Smooth muscle cell (in vitro differentiated cells): Measurements from ENCODE around the gene TTLL11. TPM values are rescaled to one million over a fixed set of nuclear protein-coding genes. Genes with fewer than 3 reads are reported as not detected.

Experiments used
- DNase-seq: peaks from one replicate; lab custom pipeline; 2025; ENCODE audit not compliant: unreplicated experiment; lab: John Stamatoyannopoulos, UW
- H2AFZ ChIP-seq: fragments of 200-600 bp; sonication (generic); 2 replicates; pipeline ENCODE4 v1.6.0; 2016; ENCODE audit warnings: antibody characterized with exemption, low read depth, mild to moderate bottlenecking
- H3F3A ChIP-seq: fragments of 200-600 bp; sonication (generic); 2 replicates; pipeline ENCODE4 v1.6.0; 2017; ENCODE audit warnings: antibody characterized with exemption, low read depth
- H3K27ac ChIP-seq: fragments of 200-600 bp; sonication (generic); 2 replicates; pipeline ENCODE4 v1.5.1; 2016; ENCODE audit warnings: low read depth, mild to moderate bottlenecking
- H3K27me3 ChIP-seq: fragments of 200-600 bp; sonication (generic); 2 replicates; pipeline ENCODE4 v1.6.1; 2016; ENCODE audit warnings: low read depth, mild to moderate bottlenecking
- H3K36me3 ChIP-seq: fragments of 200-600 bp; sonication (generic); 2 replicates; pipeline ENCODE4 v1.5.1; 2016; ENCODE audit warnings: low read depth
- H3K4me1 ChIP-seq: fragments of 200-600 bp; sonication (generic); 2 replicates; pipeline ENCODE4 v1.5.1; 2016; ENCODE audit warnings: low read depth
- H3K4me2 ChIP-seq: fragments of 200-600 bp; sonication (generic); 2 replicates; pipeline ENCODE4 v1.6.0; 2016; ENCODE audit warnings: mild to moderate bottlenecking
- H3K4me3 ChIP-seq: fragments of 200-600 bp; sonication (generic); 2 replicates; pipeline ENCODE4 v1.5.1; 2016; ENCODE audit warnings: mild to moderate bottlenecking
- H3K79me2 ChIP-seq: fragments of 200-600 bp; sonication (generic); 2 replicates; pipeline ENCODE4 v1.6.0; 2016; ENCODE audit warnings: low read depth, mild to moderate bottlenecking
- H3K9ac ChIP-seq: fragments of 200-600 bp; sonication (generic); 2 replicates; pipeline ENCODE4 v1.6.0; 2016; ENCODE audit warnings: low read depth
- H3K9me3 ChIP-seq: fragments of 200-600 bp; sonication (generic); replicated peaks from 2 replicates; pipeline ENCODE4 v1.5.1; 2016; ENCODE audit warnings: low read depth
- H4K20me1 ChIP-seq: fragments of 200-600 bp; sonication (generic); 2 replicates; pipeline ENCODE4 v1.6.0; 2016; ENCODE audit warnings: low read depth
- WGBS: methylation state at CpG from one replicate; pipeline ENCODE4 v1.1.7; 2016; ENCODE audit warnings: low lambda C conversion rate; 5-methylcytosine and 5-hydroxymethylcytosine counted together
- polyA plus RNA-seq: library from polyadenylated mRNA; unstranded; fragments of >200 nt; fragmentation: Nextera tagmentation; extraction: Ambion mirVana; gene quantifications from 2 replicates; pipeline ENCODE4 v1.2.1, GENCODE V29; 2016
- total RNA-seq: library from RNA; depleted of rRNA; stranded (reverse); fragments of >200 nt; gene quantifications from 2 replicates; pipeline ENCODE4 v1.2.3, GENCODE V29; 2014
- TF ChIP-seq, protein P1 (sequence below): fragments of 200-600 bp; sonication (generic); IDR thresholded peaks from 2 replicates; pipeline ENCODE4 v1.5.1; 2017; ENCODE audit warnings: borderline replicate concordance, mild to moderate bottlenecking, antibody characterized with exemption; ENCODE audit not compliant: insufficient read depth, poor library complexity, severe bottlenecking

The TTLL11 gene, protein sequence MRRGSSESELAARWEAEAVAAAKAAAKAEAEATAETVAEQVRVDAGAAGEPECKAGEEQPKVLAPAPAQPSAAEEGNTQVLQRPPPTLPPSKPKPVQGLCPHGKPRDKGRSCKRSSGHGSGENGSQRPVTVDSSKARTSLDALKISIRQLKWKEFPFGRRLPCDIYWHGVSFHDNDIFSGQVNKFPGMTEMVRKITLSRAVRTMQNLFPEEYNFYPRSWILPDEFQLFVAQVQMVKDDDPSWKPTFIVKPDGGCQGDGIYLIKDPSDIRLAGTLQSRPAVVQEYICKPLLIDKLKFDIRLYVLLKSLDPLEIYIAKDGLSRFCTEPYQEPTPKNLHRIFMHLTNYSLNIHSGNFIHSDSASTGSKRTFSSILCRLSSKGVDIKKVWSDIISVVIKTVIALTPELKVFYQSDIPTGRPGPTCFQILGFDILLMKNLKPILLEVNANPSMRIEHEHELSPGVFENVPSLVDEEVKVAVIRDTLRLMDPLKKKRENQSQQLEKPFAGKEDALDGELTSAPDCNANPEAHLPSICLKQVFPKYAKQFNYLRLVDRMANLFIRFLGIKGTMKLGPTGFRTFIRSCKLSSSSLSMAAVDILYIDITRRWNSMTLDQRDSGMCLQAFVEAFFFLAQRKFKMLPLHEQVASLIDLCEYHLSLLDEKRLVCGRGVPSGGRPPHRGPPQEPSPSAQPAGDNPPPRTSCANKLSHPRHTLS
- total RNA-seq (2.6 and 3.4 TPM in 2 replicates), polyA plus RNA-seq (3.7 and 4.4 TPM in 2 replicates)

DNA sequence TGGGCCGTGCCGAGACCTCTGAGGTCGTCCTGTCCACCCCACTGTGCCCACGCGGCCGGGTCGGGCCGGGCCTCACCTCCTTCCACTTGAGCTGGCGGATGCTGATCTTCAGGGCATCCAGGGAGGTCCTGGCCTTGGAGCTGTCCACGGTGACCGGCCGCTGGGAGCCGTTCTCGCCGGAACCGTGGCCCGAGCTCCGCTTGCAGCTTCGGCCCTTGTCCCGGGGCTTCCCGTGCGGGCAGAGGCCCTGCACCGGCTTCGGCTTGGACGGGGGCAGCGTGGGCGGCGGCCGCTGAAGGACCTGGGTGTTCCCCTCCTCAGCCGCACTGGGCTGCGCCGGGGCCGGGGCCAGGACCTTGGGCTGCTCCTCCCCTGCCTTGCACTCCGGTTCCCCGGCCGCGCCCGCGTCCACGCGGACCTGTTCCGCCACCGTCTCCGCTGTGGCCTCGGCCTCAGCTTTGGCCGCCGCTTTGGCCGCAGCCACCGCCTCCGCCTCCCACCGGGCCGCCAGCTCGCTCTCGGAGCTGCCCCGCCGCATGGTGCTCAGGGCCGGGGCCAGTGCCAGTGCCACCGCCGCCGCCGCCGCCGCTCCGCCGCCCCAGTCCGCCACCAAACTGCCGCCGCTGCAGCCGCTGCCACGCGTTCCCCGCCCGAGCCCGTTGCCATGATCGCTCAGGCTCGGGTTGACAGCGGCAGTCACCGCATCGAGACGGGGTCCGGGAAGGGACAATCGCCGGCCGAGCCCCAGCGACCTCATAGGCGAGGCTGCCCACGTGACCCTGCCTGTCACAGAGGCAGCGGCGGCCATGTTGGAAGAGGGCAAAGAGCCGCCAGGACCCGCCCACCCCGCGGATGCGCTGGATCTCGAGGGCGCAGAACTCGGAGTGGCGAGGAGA, at the start of gene TTLL11:
Gene TTLL11, minus strand, starts transcription at position 698 of the 896 bp plus-strand sequence. Its CDS starts 160 bp downstream, at position 538.
- Histone ChIP-seq H3K27me3 (no peaks in the 10 kb centered on the region), H4K20me1 (peaks cover 16% of the 10 kb centered on the region), H3K79me2 (peaks cover 13% of the 10 kb centered on the region), H3K9me3 (no peaks in the 10 kb centered on the region), H3K36me3 (no peaks in the 10 kb centered on the region), H3K4me3 (peak within 1 kb of the TSS; percentile 85), H3K9ac (peak within 1 kb of the TSS; percentile 2), H3K4me1 (peaks cover 6% of the 10 kb centered on the region), H3K4me2 (peak within 1 kb of the TSS; percentile 90), H3K27ac (no peak within 1 kb of the TSS), H2AFZ (peak within 1 kb of the TSS; percentile 80), H3F3A (no peaks in the 10 kb centered on the region)
- 2% methylated on average over 80 of the region's 98 CpGs for WGBS
- TF ChIP-seq, protein P1, sequence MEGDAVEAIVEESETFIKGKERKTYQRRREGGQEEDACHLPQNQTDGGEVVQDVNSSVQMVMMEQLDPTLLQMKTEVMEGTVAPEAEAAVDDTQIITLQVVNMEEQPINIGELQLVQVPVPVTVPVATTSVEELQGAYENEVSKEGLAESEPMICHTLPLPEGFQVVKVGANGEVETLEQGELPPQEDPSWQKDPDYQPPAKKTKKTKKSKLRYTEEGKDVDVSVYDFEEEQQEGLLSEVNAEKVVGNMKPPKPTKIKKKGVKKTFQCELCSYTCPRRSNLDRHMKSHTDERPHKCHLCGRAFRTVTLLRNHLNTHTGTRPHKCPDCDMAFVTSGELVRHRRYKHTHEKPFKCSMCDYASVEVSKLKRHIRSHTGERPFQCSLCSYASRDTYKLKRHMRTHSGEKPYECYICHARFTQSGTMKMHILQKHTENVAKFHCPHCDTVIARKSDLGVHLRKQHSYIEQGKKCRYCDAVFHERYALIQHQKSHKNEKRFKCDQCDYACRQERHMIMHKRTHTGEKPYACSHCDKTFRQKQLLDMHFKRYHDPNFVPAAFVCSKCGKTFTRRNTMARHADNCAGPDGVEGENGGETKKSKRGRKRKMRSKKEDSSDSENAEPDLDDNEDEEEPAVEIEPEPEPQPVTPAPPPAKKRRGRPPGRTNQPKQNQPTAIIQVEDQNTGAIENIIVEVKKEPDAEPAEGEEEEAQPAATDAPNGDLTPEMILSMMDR, result no peak
- DNase-seq, result peak; percentile 83

DNA sequence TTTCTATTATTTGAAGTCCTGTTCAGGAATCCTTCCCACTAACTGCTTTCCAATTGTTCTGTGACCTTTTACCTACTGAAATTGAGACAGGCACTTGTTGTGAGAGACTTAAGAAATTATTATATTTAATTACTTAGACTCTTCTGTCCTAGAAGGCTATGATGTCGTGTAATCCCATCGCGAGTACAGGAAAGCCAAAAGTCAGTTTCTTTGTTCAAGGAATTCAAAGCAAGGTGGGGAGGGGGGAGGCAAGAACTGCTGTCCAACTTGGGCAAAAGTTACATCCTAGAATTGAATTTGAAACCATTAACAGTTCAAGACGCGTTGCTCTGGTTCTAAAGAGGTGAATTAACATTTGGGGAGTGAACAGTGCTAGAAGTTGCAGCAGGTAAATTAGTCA, 48.6 kb upstream of the TTLL11 start:
- Histone ChIP-seq H3K4me2 (no peak overlapping the region), H2AFZ (no peak overlapping the region), H3K79me2 (no peaks in the 10 kb centered on the region), H3K9ac (no peak overlapping the region), H3K4me3 (no peak overlapping the region), H3F3A (no peaks in the 10 kb centered on the region), H3K4me1 (no peaks in the 10 kb centered on the region), H3K27me3 (no peaks in the 10 kb centered on the region), H3K9me3 (no peaks in the 10 kb centered on the region), H3K36me3 (peaks cover 5% of the 10 kb centered on the region), H3K27ac (no peak overlapping the region), H4K20me1 (peaks cover 17% of the 10 kb centered on the region)
- DNase-seq, result no peak
- TF ChIP-seq, protein P1, result no peak
- 97% methylated on average over 5 of the region's 5 CpGs for WGBS

- Histone ChIP-seq H3K79me2 (no peaks in the 10 kb centered on the region), H3K9ac (no peak overlapping the region), H3K4me3 (no peak overlapping the region), H3K4me2 (no peak overlapping the region), H3K27me3 (no peaks in the 10 kb centered on the region), H3K27ac (no peak overlapping the region), H3K4me1 (no peaks in the 10 kb centered on the region), H3K36me3 (no peaks in the 10 kb centered on the region), H3K9me3 (no peaks in the 10 kb centered on the region), H3F3A (peaks cover under 1% of the 10 kb centered on the region), H2AFZ (no peak overlapping the region), H4K20me1 (peaks cover 6% of the 10 kb centered on the region)
- 93% methylated on average over 8 of the region's 8 CpGs for WGBS
- TF ChIP-seq, protein P1, result no peak
- no peak for DNase-seq
Measured at GRCh38 chr9:122140368-122141193, 47.5 kb upstream of the TTLL11 start.
